Testis (tissue), 5 donors: Measurements from ENCODE around the gene COPS9. TPM values are rescaled to one million over a fixed set of nuclear protein-coding genes. Genes with fewer than 3 reads are reported as not detected.
A peak's percentile ranks its signal among the peaks of the same experiment; 100 is the strongest.

Experiments
- DNase-seq: peaks from one replicate; pipeline ENCODE4 v3.0.0-alpha.2; 2019
- H3K27ac ChIP-seq, 2 donors: fragments of 200-600 bp; sonication (generic); one replicate each; pipeline ENCODE4 v1.5.1; 2019
- H3K27me3 ChIP-seq: fragments of 200-600 bp; sonication (generic); one replicate; pipeline ENCODE4 v1.5.1; 2019
- H3K36me3 ChIP-seq: fragments of 200-600 bp; sonication (generic); one replicate; pipeline ENCODE4 v1.5.1; 2017; ENCODE audit warnings: low read depth; ENCODE audit errors: missing control alignments
- H3K4me1 ChIP-seq: fragments of 200-600 bp; sonication (generic); one replicate; pipeline ENCODE4 v1.5.1; 2019
- H3K4me3 ChIP-seq, 2 donors: fragments of 200-600 bp; sonication (generic); one replicate each; pipeline ENCODE4 v1.5.1; 2017 to 2019
- H3K9me3 ChIP-seq: fragments of 200-600 bp; sonication (generic); one replicate; pipeline ENCODE4 v1.5.1; 2017
- CTCF ChIP-seq, 3 experiments: fragments of 450-650 bp in 2 of 3; fragments of 200-600 bp in 1 of 3; sonication (generic) in 1 of 3; IDR thresholded peaks; one replicate each; pipeline ENCODE4 v1.5.1; 2016 to 2019; ENCODE audit warnings: antibody characterized with exemption in 3 of 3, mild to moderate bottlenecking in 2 of 3, moderate library complexity in 1 of 3
- POLR2A ChIP-seq: fragments of 450-650 bp; IDR thresholded peaks from one replicate; pipeline ENCODE4 v1.6.1; 2017; ENCODE audit warnings: antibody characterized with exemption, mild to moderate bottlenecking, moderate library complexity
- WGBS, 2 donors: methylation state at CpG; one replicate each; pipeline ENCODE4 v1.1.5; 2018; 5-methylcytosine and 5-hydroxymethylcytosine counted together
- intact Hi-C: fragments of 100-400 bp; cut with DNase I; formaldehyde crosslinking; loops from one replicate; pipeline ENCODE4 v1.15.1; 2023; ENCODE audit warnings: low total_unique reads
- long read RNA-seq, 2 donors: transcript quantifications; one replicate each; lab custom pipeline, GENCODE V29; 2026
- polyA plus RNA-seq: library from polyadenylated mRNA; stranded (reverse); fragments of 350-450 nt; fragmentation: Illumina TruSeq; extraction: RNeasy Lipid Tissue Mini Kit (QIAGEN cat#74804); gene quantifications from one replicate; pipeline ENCODE4 v1.2.3, GENCODE V29; 2014; ENCODE audit warnings: low read depth, low replicate concordance; ENCODE audit not compliant: insufficient read depth
- total RNA-seq, 2 donors: library from RNA; depleted of rRNA; stranded (reverse); fragments of >200 nt; gene quantifications; one replicate each; pipeline ENCODE4 v1.2.3, GENCODE V29; 2016

The COPS9 gene
- total RNA-seq (100 to 1,000 TPM; 170 to 201 TPM), polyA plus RNA-seq (167 TPM)
- long read RNA-seq, donor 1, transcript COPS9-204 (2 exons, 619 nt): minor isoform, 9 of 127 reads
- long read RNA-seq, donor 1, transcript COPS9-205 (3 exons, 418 nt): major isoform, 106 of 127 reads
- long read RNA-seq, donor 1, partial matches to known transcripts: 9 of 127 reads
- long read RNA-seq, donor 1, other reads (novel, unspliced or antisense): 0 of 127 reads
- long read RNA-seq, donor 2, transcript COPS9-205 (3 exons, 418 nt): major isoform, 65 of 89 reads
- long read RNA-seq, donor 2, transcript COPS9-204 (2 exons, 619 nt): minor isoform, 22 of 89 reads
- long read RNA-seq, donor 2, partial matches to known transcripts: 0 of 89 reads
- long read RNA-seq, donor 2, other reads (novel, unspliced or antisense): 0 of 89 reads

GRCh38 chr2:240136013-240136670, at the start of gene COPS9:
Gene COPS9 (minus strand): TSS chr2:240136305. CDS start chr2:240136284, 21 bp downstream.
- DNase-seq: peak; percentile 94
- Histone ChIP-seq H3K36me3 (no peaks in the 10 kb centered on the region), H3K27me3 (no peaks in the 10 kb centered on the region), H3K9me3 (no peaks in the 10 kb centered on the region), H3K4me3 (peak within 1 kb of the TSS; percentile 97 to 100), H3K4me1 (peaks cover 12% of the 10 kb centered on the region), H3K27ac (peak within 1 kb of the TSS; percentile 49 to 80)
- intact Hi-C loops: no loop called here
- TF ChIP-seq POLR2A: no peak
- TF ChIP-seq CTCF (IDR thresholded peaks at IDR 0.05): peak in 2 of 3 experiments; percentile 15 to 19
- 0 to 1% methylated on average over 5 to 56 of the region's 79 CpGs for WGBS, 2 donors

DNA sequence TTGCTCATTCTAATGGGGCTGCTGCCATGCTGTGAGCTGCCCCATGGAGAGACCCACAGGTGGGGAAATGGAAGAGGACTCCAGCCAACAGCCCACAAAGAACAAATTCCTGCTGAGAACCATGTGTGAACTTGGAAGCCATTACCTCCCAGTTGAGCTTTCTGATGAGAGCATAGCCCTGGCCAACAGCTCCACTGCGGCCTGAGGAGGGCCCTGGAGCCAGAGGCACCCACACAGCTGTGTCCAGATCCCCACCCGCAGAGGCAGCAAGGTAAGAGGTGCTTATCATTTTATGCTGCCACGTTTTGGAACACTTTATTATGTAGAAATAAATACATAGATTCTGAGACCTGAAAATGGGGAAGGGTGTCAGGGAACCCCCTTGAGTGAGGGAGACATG, 48.6 kb upstream of the COPS9 start:
- H3K27me3 ChIP-seq: no peaks in the 10 kb centered on the region
- H3K4me1 ChIP-seq: no peaks in the 10 kb centered on the region
- WGBS, 2 donors: 38 to 83% methylated on average over 2 to 3 of the region's 3 CpGs
- intact Hi-C loops: no loop called here
- H3K27ac ChIP-seq: no peak overlapping the region
- H3K36me3 ChIP-seq: no peaks in the 10 kb centered on the region
- no peak overlapping the region for H3K4me3 ChIP-seq
- no peaks in the 10 kb centered on the region for H3K9me3 ChIP-seq
- DNase-seq: no peak
- no peak for TF ChIP-seq CTCF (IDR thresholded peaks at IDR 0.05)
- TF ChIP-seq POLR2A: no peak

- TF ChIP-seq POLR2A: no peak
- H3K9me3 ChIP-seq: no peaks in the 10 kb centered on the region
- no peak for DNase-seq
- no peak overlapping the region for H3K27ac ChIP-seq
- H3K4me3 ChIP-seq: no peak overlapping the region
- H3K27me3 ChIP-seq: no peaks in the 10 kb centered on the region
- H3K36me3 ChIP-seq: no peaks in the 10 kb centered on the region
- H3K4me1 ChIP-seq: no peaks in the 10 kb centered on the region
- intact Hi-C loops: no loop called here
- WGBS, 2 donors: 65 to 87% methylated on average over 7 to 13 of the region's 13 CpGs
Observed at GRCh38 chr2:240183875-240184590, 47.9 kb upstream of the COPS9 start.

DNA sequence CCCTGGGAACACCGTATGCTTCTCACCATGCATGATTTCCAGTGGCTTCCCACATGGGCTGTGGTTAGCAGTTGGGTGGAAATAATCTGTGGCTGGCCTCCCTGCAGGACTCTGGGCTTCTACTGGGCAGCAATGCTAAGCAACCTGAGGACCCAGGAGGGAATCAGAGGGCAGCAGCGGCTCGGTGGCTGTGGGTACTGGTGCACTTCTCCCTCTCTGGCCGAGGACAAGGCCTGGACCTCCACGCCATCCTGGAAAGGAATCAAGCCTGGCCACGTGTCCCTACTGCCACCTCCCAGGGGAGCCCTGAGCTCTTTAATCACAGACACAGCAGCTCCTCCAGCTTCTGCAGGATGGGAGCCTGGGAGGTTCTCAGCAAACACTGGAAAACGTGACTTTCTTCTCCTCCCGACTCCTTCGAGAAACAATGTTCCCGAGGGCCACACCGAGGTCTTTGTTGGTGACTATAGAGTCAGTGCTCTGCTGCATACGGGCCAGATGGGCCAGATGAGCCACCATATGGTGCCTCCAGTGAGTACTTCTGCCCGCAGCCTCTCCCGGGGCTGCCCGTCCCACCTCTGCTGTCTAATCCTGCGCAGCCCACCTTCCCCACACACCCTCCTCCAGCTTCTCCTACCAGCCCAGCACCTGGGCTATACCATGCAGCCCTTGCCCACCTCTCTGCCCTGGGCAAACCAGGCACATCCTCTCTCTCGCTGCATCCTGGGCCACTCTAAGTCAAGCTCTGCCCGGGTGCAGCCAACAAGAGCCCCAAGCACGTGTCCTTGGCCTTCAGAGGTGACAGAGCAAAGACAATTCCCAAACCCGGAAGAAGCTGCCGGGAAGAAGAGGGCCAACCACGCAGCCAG, 47.1 kb upstream of the COPS9 start:
- H3K9me3 ChIP-seq: no peaks in the 10 kb centered on the region
- intact Hi-C loops: no loop called here
- no peak overlapping the region for H3K27ac ChIP-seq
- no peaks in the 10 kb centered on the region for H3K27me3 ChIP-seq
- no peaks in the 10 kb centered on the region for H3K36me3 ChIP-seq
- WGBS, 2 donors: 77 to 82% methylated on average over 21 to 22 of the region's 22 CpGs
- no peaks in the 10 kb centered on the region for H3K4me1 ChIP-seq
- DNase-seq: no peak
- no peak for TF ChIP-seq POLR2A
- TF ChIP-seq CTCF (IDR thresholded peaks at IDR 0.05): no peak
- H3K4me3 ChIP-seq: no peak overlapping the region
